Stromal cell of bone marrow (primary cell): Measurements from ENCODE around the gene SRCAP.
A peak's percentile ranks its signal among the peaks of the same experiment; 100 is the strongest.

Source experiments
- DNase-seq: peaks from one replicate; pipeline ENCODE4 v3.0.0-alpha.2; 2012; ENCODE audit warnings: low read depth

Gene SRCAP

GRCh38 chr16:30760001-30760559 lies 61.1 kb downstream of the SRCAP start:
- DNase-seq = no peak

- no peak for DNase-seq
Measured at GRCh38 chr16:30760577-30761426, 61.8 kb downstream of the SRCAP start.

GRCh38 chr16:30761427-30761927 lies 62.5 kb downstream of the SRCAP start:
- DNase-seq = no peak

- peak; percentile 97 for DNase-seq
Measured at GRCh38 chr16:30761928-30762902, 63.2 kb downstream of the SRCAP start, which contains the start of the genes CFAP119 and RNF40. Gene CFAP119 (minus strand): TSS chr16:30762062. CDS start chr16:30761748, 314 bp downstream. Gene RNF40 (plus strand): TSS chr16:30762322. CDS start chr16:30762546, 224 bp downstream.

- DNase-seq = no peak
Measured at GRCh38 chr16:30762991-30763725, 64.2 kb downstream of the SRCAP start.

- no peak for DNase-seq
Measured at GRCh38 chr16:30764086-30764485, 65.1 kb downstream of the SRCAP start.

- DNase-seq = no peak
Measured at GRCh38 chr16:30764816-30765465, 66.0 kb downstream of the SRCAP start.

- no peak for DNase-seq
Measured at GRCh38 chr16:30766206-30766932, 67.4 kb downstream of the SRCAP start.

- DNase-seq = no peak
Measured at GRCh38 chr16:30766933-30767284, 67.9 kb downstream of the SRCAP start.

- DNase-seq = no peak
Measured at GRCh38 chr16:30767767-30768465, 68.9 kb downstream of the SRCAP start.

GRCh38 chr16:30768583-30769181 lies 69.7 kb downstream of the SRCAP start:
- no peak for DNase-seq

GRCh38 chr16:30769379-30770089 lies 70.6 kb downstream of the SRCAP start:
- no peak for DNase-seq

GRCh38 chr16:30771726-30772125 lies 72.8 kb downstream of the SRCAP start:
- no peak for DNase-seq

- no peak for DNase-seq
Measured at GRCh38 chr16:30773826-30774225, 74.9 kb downstream of the SRCAP start.

- no peak for DNase-seq
Measured at GRCh38 chr16:30774367-30775130, 75.6 kb downstream of the SRCAP start.

GRCh38 chr16:30775131-30775391 lies 76.1 kb downstream of the SRCAP start:
- DNase-seq = no peak

GRCh38 chr16:30775392-30776188 lies 76.6 kb downstream of the SRCAP start:
- DNase-seq = peak; percentile 76
